CD14-positive monocyte (primary cell): ENCODE measurements around the gene SPTBN4. TPM values are rescaled to one million over a fixed set of nuclear protein-coding genes. Genes with fewer than 3 reads are reported as not detected.

Experiments used
- DNase-seq, 3 donors: peaks; one replicate each; pipeline ENCODE4 v3.0.0-alpha.2; 2011 to 2022
- H2AFZ ChIP-seq: 2 replicates; pipeline ENCODE4 v1.6.0; 2012; ENCODE audit warnings: mild to moderate bottlenecking, low read depth, low read length, inconsistent platforms; ENCODE audit not compliant: insufficient read depth, poor library complexity, severe bottlenecking
- H3K27ac ChIP-seq, 2 donors: 1 replicate in 1 of 2; 2 replicates in 1 of 2; pipeline ENCODE4 v1.5.1; 2012 to 2013; ENCODE audit warnings: low read length in 2 of 2, control low read depth in 1 of 2, inconsistent platforms in 1 of 2, low read depth in 1 of 2, mild to moderate bottlenecking in 1 of 2
- H3K27me3 ChIP-seq, 2 donors: one replicate each; pipeline versions ENCODE4 v1.6.0 to v1.6.1; 2011 to 2013; ENCODE audit warnings: low read length in 2 of 2; ENCODE audit not compliant: control insufficient read depth in 2 of 2, insufficient read depth in 2 of 2
- H3K36me3 ChIP-seq, 2 donors: replicated peaks in 1 of 2; 1 replicate in 1 of 2; 2 replicates in 1 of 2; pipeline versions ENCODE4 v1.5.1 to v1.6.1; 2012 to 2013; ENCODE audit warnings: low read length in 2 of 2, control low read depth in 1 of 2, inconsistent platforms in 1 of 2, mild to moderate bottlenecking in 1 of 2; ENCODE audit not compliant: insufficient read depth in 2 of 2, control insufficient read depth in 1 of 2
- H3K4me1 ChIP-seq, 2 donors: 1 replicate in 1 of 2; 2 replicates in 1 of 2; pipeline versions ENCODE4 v1.5.1 to v1.6.1; 2012 to 2013; ENCODE audit warnings: low read length in 2 of 2, control low read depth in 1 of 2, inconsistent platforms in 1 of 2, mild to moderate bottlenecking in 1 of 2, moderate library complexity in 1 of 2; ENCODE audit not compliant: insufficient read depth in 2 of 2, control insufficient read depth in 1 of 2
- H3K4me2 ChIP-seq: replicated peaks from 2 replicates; pipeline ENCODE3; 2012; ENCODE audit warnings: low read length, moderate library complexity, mild to moderate bottlenecking; ENCODE audit not compliant: poor library complexity, severe bottlenecking; ENCODE audit errors: extremely low read depth
- H3K4me3 ChIP-seq, 3 experiments: fragments of 200-600 bp in 1 of 3; sonication (generic) in 1 of 3; replicated peaks in 1 of 3; 1 replicate in 2 of 3; 2 replicates in 1 of 3; pipeline ENCODE4 v1.5.1; 2011 to 2013; ENCODE audit warnings: low read length in 3 of 3, mild to moderate bottlenecking in 3 of 3, control low read depth in 2 of 3, low read depth in 2 of 3, inconsistent platforms in 1 of 3, moderate library complexity in 1 of 3
- H3K79me2 ChIP-seq: 2 replicates; pipeline ENCODE4 v1.6.0; 2012; ENCODE audit warnings: mild to moderate bottlenecking, control low read depth, inconsistent platforms, low read length, moderate library complexity; ENCODE audit not compliant: insufficient read depth
- H3K9ac ChIP-seq: 2 replicates; pipeline ENCODE4 v1.6.0; 2017; ENCODE audit warnings: low read length, mild to moderate bottlenecking; ENCODE audit not compliant: insufficient read depth, poor library complexity, severe bottlenecking
- H3K9me3 ChIP-seq, 2 donors: replicated peaks in 1 of 2; 1 replicate in 1 of 2; 2 replicates in 1 of 2; pipeline versions ENCODE4 v1.5.1 to v1.6.1; 2012 to 2013; ENCODE audit warnings: low read length in 2 of 2, control low read depth in 1 of 2; ENCODE audit not compliant: control insufficient read depth in 1 of 2, insufficient read depth in 1 of 2
- H4K20me1 ChIP-seq: 2 replicates; pipeline ENCODE4 v1.6.0; 2012; ENCODE audit warnings: mild to moderate bottlenecking, low read length, control low read depth, moderate library complexity; ENCODE audit not compliant: insufficient read depth
- H3K27ac Mint-ChIP-seq, 7 donors: one replicate each; pipeline ENCODE4 v1.8.0; 2020; ENCODE audit warnings: mild to moderate bottlenecking in 7 of 7, mixed read lengths in 7 of 7, moderate library complexity in 6 of 7, inconsistent platforms in 2 of 7
- H3K27me3 Mint-ChIP-seq, 3 donors: one replicate each; pipeline ENCODE4 v1.8.0; 2021 to 2022; ENCODE audit warnings: low read depth in 3 of 3, mild to moderate bottlenecking in 3 of 3, mixed read lengths in 3 of 3, moderate library complexity in 3 of 3, inconsistent platforms in 1 of 3
- H3K36me3 Mint-ChIP-seq, 2 donors: one replicate each; pipeline ENCODE4 v1.8.0; 2020; ENCODE audit warnings: mixed read lengths in 2 of 2, inconsistent platforms in 1 of 2, mild to moderate bottlenecking in 1 of 2
- H3K4me1 Mint-ChIP-seq: one replicate; pipeline ENCODE4 v1.8.0; 2020; ENCODE audit warnings: mild to moderate bottlenecking, mixed read lengths
- H3K4me3 Mint-ChIP-seq, 2 donors: one replicate each; pipeline ENCODE4 v1.8.0; 2020; ENCODE audit warnings: mild to moderate bottlenecking in 2 of 2, mixed read lengths in 2 of 2, moderate library complexity in 1 of 2
- H3K9me3 Mint-ChIP-seq, 7 donors: one replicate each; pipeline ENCODE4 v1.8.0; 2020 to 2022; ENCODE audit warnings: mixed read lengths in 7 of 7, mild to moderate bottlenecking in 6 of 7, moderate library complexity in 6 of 7, inconsistent platforms in 2 of 7
- WGBS: methylation state at CpG from one replicate; pipeline ENCODE4 v1.1.5; 2013; ENCODE audit warnings: missing lambda C conversion rate; ENCODE audit not compliant: insufficient coverage; 5-methylcytosine and 5-hydroxymethylcytosine counted together
- intact Hi-C, 2 donors: fragments of 100-400 bp; cut with micrococcal nuclease; formaldehyde crosslinking; loops; one replicate each; pipeline versions ENCODE4 v1.15.0 to v1.15.1; 2023
- polyA plus RNA-seq, 3 donors: library from polyadenylated mRNA; depleted of rRNA in 1 of 3; unstranded in 2 of 3; stranded (reverse) in 1 of 3; fragments of 300-500 nt in 2 of 3; fragments of >200 nt in 1 of 3; fragmentation: Illumina TruSeq in 2 of 3; gene quantifications; 1 replicate in 2 of 3; 2 replicates in 1 of 3; pipeline ENCODE4 v1.2.3, GENCODE V29; 2012 to 2021
- TF ChIP-seq, protein P1 (sequence below): fragments of 200-600 bp; IDR thresholded peaks from one replicate; pipeline ENCODE4 v1.8.0; 2022; ENCODE audit warnings: antibody characterized with exemption, mild to moderate bottlenecking

The SPTBN4 gene
- polyA plus RNA-seq, 3 donors = 0.07 TPM; not detected in 2

DNA sequence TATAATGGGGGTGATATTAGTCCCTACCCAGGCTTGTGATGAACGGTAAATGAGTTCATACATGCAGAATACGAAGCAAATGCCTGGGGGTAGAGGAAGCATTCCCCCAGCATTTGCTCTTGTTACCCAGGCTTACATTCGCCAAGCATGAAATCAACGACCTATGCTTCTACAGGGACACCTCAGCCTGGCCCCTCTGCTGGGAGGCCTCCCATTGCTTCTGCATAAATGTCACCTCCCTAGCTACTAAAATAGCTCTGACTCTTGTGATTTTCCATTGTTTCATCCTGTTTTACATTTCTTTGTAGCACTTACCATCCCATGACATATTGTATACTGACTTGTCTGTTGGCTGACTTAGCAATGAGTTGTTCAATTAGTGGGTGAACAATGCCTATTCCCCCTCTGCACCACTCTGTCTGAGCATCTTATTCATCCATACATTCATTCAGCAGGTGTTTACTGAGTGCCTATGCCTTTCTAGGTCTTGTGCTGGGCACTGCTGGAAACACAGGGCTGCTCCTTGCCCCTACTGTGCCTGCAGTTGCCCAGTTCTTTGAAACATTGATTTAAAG, 47.0 kb downstream of the SPTBN4 start:
- peaks cover 0 to 4% of the 10 kb centered on the region in 2 donors for H3K4me1 ChIP-seq
- TF ChIP-seq, protein P1, sequence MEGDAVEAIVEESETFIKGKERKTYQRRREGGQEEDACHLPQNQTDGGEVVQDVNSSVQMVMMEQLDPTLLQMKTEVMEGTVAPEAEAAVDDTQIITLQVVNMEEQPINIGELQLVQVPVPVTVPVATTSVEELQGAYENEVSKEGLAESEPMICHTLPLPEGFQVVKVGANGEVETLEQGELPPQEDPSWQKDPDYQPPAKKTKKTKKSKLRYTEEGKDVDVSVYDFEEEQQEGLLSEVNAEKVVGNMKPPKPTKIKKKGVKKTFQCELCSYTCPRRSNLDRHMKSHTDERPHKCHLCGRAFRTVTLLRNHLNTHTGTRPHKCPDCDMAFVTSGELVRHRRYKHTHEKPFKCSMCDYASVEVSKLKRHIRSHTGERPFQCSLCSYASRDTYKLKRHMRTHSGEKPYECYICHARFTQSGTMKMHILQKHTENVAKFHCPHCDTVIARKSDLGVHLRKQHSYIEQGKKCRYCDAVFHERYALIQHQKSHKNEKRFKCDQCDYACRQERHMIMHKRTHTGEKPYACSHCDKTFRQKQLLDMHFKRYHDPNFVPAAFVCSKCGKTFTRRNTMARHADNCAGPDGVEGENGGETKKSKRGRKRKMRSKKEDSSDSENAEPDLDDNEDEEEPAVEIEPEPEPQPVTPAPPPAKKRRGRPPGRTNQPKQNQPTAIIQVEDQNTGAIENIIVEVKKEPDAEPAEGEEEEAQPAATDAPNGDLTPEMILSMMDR = no peak
- no peak overlapping the region for H3K27ac ChIP-seq
- Mint-ChIP-seq H3K4me1 (no peaks in the 10 kb centered on the region), H3K27me3 (peaks cover 66 to 80% (median 67%) of the 10 kb centered on the region in 3 donors), H3K4me3 (peak overlapping the region in 1 of 2 donors; percentile 74), H3K9me3 (peaks cover 0 to 11% (median 2%) of the 10 kb centered on the region in 7 donors), H3K27ac (no peak overlapping the region), H3K36me3 (peaks cover 0 to 5% of the 10 kb centered on the region in 2 donors)
- H3K79me2 ChIP-seq = no peaks in the 10 kb centered on the region
- H3K9ac ChIP-seq = no peak overlapping the region
- 100% methylated on average over 1 of the region's 4 CpGs for WGBS
- intact Hi-C loops = no loop called here
- H3K36me3 ChIP-seq = no peaks in the 10 kb centered on the region
- no peak overlapping the region for H2AFZ ChIP-seq
- DNase-seq = no peak
- H3K9me3 ChIP-seq = peaks cover 0 to 7% of the 10 kb centered on the region in 2 donors
- H3K27me3 ChIP-seq = peaks cover 17 to 67% of the 10 kb centered on the region in 2 donors
- no peaks in the 10 kb centered on the region for H4K20me1 ChIP-seq
- no peak overlapping the region for H3K4me3 ChIP-seq
- no peak overlapping the region for H3K4me2 ChIP-seq

GRCh38 chr19:40517248-40517647, 50.4 kb downstream of the SPTBN4 start:
- no peaks in the 10 kb centered on the region for H3K36me3 ChIP-seq
- peaks cover 0 to 2% of the 10 kb centered on the region in 2 donors for H3K36me3 Mint-ChIP-seq
- peak overlapping the region in 1 of 2 donors; percentile 17 for H3K4me3 Mint-ChIP-seq
- DNase-seq = no peak
- no peak overlapping the region for H3K4me3 ChIP-seq
- peaks cover 15 to 55% of the 10 kb centered on the region in 2 donors for H3K27me3 ChIP-seq
- H3K4me1 Mint-ChIP-seq = no peaks in the 10 kb centered on the region
- TF ChIP-seq, protein P1 = no peak
- H3K27ac ChIP-seq = no peak overlapping the region
- WGBS = 86% methylated on average over 6 of the region's 9 CpGs
- H2AFZ ChIP-seq = no peak overlapping the region
- peaks cover 0 to 6% (median 2%) of the 10 kb centered on the region in 7 donors for H3K9me3 Mint-ChIP-seq
- H3K27ac Mint-ChIP-seq = no peak overlapping the region
- H4K20me1 ChIP-seq = no peaks in the 10 kb centered on the region
- peaks cover 52 to 76% (median 62%) of the 10 kb centered on the region in 3 donors for H3K27me3 Mint-ChIP-seq
- intact Hi-C loops = no loop called here
- H3K9me3 ChIP-seq = peaks cover 0 to 4% of the 10 kb centered on the region in 2 donors
- H3K79me2 ChIP-seq = no peaks in the 10 kb centered on the region
- peaks cover 0 to 4% of the 10 kb centered on the region in 2 donors for H3K4me1 ChIP-seq
- H3K4me2 ChIP-seq = no peak overlapping the region
- no peak overlapping the region for H3K9ac ChIP-seq
